GM18519 (cell line): Measurements from ENCODE around the gene GAMT.

Source experiments
- ATAC-seq: cut with Tn5 transposase; IDR thresholded peaks from one replicate; pipeline ENCODE4 v1.9.1; 2021; ENCODE audit warnings: mild to moderate bottlenecking, moderate library complexity; ENCODE audit not compliant: unreplicated experiment, low FRiP score

Gene GAMT

DNA sequence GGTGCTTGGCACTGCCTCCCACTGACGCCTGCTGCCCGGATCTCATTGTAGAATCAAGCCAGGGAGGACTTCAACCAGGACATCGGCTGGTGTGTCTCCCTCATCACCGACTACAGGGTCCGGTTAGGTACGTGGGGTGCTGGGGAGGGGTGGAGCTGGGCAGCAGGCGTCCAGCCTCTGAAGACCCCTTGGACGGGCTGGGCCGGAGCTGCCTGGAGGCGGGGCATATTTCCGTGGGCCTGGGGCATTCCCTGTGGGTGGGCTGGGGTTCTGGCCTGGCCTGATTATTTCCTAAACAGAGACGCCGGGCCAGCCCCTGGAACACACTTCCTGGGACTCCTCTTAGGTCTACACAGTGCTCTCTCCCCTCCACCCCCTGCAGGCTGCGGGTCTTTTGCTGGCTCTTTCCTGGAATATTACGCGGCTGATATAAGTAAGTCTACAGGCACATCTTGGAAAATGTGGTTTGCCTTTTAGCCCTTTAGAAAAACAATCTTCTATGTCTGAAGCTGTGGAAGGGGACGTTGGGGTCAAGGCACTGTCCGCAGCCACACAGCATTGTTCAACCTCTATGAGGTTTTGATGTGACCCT lies 32.0 kb downstream of the GAMT start:
- no peak for ATAC-seq

DNA sequence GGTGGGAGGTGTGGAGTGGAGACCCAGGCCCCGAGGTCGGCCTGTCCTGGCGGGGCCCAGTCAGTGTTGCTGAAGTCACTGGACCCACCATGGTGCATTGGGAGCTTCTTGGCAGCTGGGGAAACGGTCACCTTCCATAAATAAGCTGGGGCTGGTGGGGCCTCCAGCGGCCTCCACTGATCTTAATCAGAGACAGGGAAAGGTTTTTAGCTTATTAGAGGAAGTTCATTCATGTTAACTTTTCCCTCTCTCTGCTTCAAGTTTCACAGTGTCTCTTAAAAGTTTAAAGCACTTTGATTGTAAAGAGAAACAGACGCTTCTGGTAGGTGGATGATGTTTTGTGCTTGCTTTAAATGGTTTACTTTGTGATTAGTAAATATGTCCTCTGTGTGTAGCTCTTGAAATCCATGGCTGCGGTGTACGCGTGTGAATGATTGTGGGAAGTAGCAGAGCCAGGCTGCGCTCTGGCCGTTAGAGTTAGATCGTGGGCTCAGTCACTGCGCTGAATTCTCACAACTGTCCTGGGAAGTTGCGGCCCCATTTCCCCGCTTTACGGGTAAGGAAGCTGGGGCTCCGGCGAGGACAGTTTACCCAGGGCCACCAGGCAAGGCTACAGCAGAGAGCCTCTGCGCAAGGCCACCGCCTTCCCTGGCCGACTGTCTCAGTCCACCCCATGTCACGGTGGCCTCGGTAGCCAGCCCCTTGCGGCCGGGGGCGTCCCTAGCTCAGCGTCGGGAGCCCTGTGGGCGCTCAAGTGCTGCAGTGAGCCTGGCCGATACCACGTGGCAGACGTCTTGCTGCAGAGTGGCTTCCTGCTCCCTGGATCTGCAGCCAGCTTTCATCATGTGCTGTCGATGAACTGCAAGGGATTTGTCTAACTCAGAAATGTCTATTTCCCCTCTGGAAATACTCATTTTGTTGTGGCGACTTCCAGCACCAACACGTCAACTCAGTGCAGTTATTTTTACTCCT lies 34.2 kb downstream of the GAMT start:
- no peak for ATAC-seq

DNA sequence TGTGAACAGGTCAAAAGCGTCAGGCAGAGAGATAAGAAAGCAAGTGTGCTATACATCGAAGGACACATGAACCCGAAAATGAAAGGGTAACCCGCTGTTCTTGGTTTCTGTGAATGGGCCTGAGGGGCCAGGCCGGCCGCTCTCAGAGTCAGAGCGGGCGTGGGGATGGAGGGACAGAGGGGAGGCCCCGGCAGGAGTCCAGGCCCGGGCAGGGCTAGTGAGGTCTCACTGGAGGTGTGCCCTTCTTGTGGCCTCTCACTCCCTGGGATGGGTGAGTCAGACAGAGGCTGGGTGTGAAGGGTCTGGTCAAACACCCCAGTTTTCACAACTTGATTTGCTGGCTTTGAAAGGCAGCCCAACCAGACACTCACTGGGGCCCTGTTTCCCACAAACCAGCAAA lies 35.0 kb downstream of the GAMT start:
- ATAC-seq = no peak

DNA sequence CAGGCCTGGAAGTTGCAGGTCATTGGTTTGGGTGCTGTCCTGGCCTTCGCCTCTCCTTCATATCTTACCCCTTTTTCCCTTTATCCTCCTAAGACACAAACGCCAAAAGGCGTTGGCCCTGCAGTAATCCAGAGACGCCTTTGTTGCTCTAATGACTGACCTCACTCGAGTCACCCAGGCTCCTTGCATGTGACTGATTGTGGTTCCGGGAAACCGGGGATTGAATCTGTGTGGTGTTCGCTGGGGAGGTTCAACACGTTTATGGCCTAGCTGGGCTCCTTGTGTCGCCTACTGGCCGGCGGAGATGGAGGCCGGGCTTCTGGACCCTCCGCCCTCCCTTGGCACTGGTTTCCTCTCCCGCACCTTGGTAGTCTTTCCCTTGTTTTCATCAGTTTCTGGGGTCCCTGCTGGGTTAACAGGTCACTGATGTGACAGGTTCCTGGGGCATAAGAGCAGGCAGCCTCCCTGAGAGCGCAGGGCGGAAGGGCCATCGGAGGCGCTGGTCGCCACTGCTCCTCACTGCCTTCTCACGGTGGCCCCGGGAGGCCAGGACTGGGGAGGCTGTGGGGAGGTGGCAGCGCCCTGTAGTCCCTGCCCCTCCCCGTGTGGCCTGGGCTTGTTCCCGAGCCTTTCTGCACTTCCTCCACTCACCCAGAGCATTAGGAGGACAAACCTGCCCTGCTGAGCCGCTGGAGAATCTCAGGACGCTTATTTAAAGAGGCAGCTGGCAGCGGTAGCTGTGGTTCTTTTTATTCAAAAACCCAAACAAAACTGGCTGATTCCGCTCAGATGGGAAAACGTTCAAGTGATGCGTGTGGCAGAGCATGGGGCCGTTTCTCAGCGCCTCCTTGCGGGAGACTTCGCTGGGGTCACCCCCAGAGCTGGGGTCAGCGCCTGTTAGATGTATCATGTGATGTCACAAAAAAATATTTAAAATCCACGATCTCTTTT lies 35.7 kb downstream of the GAMT start:
- ATAC-seq = no peak

DNA sequence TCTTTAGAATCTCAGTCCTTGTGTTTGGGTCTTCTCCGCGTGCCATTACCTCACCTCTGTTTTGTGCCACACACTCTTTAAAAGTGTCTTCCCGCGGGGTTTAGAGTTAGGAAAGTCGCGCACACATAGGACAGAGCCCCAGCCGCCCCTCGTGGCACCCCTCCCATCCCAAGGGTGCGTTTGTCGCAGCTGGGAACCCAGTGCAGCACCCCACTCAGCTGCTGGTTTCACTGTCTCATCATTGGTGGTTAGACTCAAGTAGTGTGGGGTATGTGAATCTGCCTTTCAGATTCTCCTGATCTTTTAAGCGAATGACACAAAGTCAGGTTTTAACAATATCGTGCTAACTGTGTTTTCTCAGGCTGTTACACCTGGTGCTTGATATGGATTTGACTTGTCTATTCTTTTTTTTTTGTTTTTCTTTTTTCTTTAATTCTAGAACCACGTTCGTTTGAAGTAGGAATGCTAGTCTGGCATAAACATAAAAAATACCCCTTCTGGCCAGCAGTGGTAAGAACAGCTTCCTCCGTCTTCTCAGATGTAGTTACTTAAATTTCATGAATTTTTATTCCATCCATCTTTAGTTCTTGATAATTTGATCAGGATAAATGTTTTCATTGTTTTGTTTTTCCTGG lies 37.2 kb downstream of the GAMT start:
- ATAC-seq = no peak

DNA sequence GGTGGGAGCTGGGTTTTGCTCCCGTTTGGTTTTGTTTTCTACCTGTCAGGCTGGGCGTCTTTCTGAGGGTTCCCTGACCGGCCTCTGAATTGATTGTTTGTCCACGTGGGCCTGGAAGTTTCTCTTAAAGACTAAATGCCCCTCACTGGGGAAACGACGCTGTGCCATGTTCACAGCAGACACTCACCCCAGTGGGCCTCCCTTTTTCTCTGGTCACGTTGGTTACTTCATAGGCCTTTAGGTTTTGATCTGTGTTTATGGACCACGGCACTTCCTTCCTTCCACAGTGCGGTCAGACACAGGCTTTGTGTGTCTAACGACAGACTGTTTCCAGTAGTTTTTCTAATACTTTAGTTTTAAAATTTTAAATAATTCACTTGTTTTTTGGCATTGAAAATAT lies 37.7 kb downstream of the GAMT start:
- no peak for ATAC-seq

DNA sequence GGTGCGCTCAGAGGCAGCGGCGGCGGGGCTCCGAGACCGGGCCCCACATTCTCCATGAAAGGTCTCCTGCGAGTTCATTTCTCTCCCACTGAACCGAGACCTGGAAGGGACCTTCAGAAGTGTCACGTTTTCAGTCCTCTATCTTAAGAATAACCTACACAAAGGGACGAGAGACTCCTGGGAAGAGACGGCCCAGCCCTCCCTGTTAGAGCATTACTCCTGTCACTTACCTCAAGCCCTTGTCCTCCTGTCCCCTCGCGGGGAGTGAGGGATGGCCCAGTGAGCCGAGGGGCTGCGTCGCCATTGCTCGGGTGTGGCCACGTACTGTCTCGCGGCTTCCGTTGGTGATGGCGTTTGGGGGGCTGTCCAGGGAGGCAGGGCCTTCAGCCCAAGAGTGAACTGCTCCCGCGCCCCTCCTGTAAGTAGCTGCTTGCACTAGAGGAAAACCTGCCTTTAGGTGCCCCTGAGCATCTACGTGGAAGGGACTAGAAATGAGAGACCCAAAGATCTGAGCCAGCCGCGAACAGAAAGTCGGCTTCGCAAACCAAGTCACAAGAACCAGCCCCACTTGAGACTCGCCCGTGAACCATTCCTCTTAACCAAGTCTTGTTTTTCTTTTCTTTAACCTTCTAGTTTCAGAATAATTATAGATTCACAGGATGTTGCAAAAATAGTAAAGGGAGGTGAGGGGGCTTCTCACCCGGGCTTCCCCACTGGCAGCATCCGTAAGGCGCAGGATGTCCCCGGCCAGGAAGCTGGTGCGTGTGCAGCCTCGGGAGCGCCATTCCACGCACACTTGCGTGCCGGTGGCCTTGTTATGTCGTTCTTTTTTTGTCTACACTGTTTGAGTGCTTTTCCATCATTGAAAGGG lies 38.7 kb downstream of the GAMT start:
- ATAC-seq = no peak

DNA sequence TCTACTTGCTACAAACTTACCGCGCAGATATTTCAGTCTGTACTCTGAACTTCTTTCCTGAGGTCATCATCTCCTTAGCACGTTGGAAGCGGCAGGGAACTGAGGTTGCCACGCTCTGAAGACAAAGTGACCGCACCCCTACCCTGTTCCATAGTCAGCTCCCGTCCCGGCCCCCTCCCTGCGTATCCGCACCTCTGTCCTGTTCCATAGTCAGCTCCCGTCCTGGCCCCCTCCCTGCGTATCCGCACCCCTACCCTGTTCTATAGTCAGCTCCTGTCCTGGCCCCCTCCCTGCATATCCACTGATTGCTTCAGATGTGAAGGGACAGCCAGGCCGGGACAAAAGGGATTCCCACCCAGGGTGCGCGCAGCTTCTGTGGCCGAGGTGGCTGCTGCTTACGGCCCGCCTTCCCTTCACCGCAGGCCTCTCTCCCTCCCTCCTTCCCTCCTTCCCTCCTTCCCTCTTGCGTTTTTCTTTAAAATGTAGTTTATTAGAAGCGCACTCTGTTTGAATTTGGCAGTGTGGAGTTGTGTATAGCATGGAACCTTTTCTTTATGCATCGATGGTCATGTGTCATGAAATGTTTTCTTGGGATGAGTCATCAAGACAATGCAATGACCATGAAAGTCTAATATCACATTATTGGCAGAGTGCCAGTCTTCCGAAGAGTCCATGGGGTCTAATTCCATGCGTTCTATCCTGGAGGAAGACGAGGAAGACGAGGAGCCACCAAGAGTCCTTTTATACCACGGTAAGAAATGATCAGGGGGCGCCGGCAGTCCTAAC lies 39.5 kb downstream of the GAMT start:
- ATAC-seq = no peak

DNA sequence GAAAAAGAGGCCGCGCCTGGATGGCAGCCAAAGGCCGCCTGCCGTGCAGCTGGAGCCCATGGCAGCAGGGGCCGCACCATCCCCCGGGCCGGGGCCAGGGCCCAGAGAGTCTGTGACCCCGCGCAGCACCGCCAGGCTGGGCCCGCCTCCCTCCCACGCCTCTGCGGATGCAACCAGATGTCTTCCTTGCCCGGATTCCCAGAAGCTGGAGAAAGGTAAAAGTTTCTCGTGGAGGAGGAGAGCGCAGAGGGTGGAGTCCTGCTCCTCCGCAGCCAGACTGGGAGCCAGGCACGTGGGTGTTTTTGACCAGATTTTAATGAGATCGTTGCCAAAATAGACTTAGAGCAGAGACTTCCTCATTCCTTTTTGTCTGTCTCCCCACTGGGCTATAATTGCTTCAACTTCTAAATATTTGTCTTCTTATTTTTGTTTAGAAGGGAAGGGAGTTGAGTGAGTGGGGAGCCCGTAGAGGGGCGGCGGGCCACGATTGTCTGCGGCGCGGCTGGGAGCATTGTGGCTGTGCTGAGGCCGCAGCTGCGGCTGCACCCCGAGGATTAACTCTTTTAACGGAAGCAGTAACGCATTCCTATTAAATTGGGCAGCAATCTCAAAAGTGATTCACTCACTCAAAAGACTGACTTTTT lies 40.4 kb downstream of the GAMT start:
- ATAC-seq = no peak

DNA sequence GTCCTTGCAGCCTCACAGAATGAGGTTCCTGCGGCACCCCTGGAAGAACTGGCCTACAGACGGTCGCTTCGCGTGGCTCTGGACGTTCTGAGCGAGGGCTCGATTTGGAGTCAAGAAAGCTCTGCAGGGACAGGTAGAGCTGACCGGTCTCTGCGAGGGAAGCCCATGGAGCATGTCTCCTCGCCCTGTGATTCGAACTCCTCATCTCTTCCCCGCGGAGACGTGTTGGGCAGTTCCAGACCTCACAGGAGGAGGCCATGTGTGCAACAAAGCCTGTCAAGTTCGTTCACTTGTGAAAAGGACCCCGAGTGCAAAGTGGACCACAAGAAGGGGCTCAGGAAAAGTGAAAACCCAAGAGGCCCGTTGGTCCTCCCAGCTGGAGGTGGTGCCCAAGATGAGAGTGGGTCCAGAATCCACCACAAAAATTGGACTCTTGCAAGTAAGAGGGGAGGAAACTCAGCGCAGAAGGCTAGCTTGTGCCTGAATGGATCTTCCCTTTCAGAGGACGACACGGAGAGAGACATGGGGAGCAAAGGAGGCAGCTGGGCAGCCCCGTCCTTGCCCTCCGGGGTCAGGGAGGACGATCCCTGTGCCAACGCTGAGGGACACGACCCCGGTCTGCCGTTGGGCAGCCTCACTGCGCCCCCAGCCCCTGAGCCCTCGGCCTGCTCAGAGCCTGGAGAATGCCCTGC lies 41.1 kb downstream of the GAMT start:
- no peak for ATAC-seq

DNA sequence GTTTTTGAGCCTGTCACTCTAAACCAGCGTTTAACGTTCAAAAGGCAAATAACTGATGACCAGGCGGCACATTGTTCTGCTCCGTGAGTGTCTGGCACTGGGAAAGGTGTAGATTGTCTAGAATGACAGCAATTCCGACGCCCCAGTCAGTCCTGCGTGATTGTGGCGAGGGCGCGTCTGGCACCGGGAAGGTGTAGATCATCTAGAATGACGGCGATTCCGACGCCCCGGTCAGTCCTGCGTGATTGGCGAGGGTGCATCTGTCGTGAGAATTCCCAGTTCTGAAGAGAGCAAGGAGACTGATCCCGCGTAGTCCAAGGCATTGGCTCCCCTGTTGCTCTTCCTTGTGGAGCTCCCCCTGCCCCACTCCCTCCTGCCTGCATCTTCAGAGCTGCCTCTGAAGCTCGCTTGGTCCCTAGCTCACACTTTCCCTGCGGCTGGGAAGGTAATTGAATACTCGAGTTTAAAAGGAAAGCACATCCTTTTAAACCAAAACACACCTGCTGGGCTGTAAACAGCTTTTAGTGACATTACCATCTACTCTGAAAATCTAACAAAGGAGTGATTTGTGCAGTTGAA lies 43.7 kb downstream of the GAMT start:
- ATAC-seq = no peak

DNA sequence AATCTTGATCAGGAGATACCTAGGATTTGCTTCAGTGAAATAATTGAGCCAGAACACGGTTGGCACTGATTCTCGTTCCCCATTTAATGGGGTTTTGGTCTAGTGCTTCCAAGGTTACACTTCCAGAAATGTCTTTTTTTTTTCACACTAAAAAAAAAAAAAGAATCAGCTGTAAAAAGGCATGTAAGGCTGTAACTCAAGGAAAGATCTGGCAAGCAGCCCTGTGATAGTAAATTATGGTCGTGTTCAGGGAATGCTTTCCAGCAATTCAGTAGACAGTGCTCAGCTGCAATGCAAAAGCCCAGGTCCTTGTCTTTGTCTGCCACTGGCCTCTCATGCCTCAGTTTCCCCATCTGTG lies 44.9 kb downstream of the GAMT start:
- ATAC-seq = no peak

DNA sequence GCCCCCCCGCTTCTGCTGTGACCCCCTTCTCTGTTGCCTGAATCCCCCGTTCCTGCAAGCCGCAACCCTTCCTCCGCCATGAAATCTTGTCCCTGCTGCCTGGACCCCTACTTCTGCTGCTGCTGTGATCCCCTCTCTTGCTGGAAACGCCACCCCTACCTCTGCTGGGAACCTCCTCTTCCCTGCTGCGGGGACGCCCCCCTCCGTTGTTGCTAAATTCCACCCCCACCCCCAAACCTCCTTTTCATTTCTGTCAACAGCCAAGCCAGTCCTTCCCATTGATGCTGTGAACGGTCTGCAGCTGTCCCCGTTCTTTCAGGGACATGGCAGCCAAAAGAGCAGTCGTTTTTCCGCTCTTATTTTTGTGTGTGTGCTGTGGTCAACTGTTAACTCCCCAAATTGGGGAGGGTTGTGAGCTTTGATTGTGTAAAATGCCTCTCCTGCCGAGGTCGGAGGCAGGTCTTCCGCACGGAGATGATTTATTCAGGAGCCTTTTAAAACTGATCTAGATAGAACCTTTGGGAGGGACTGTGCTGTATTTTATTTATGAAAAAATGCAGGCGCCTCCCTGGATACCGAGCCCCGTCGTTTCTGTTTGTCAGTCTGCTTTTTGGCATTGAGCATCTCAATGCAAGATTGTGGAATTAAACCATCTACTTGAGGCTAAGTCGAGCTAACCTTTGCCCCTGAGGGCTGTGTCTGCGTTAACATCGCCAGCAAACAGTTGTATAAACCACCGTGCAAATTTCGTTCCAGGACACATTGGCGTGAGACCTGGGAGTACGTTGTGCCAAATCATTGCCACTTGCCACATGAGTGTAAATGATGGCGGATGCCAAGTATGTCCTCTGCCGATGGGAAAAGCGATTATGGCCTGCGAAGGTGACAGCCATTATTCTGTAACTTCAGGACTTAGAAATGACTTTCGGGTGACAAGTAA lies 45.5 kb downstream of the GAMT start:
- ATAC-seq = no peak

DNA sequence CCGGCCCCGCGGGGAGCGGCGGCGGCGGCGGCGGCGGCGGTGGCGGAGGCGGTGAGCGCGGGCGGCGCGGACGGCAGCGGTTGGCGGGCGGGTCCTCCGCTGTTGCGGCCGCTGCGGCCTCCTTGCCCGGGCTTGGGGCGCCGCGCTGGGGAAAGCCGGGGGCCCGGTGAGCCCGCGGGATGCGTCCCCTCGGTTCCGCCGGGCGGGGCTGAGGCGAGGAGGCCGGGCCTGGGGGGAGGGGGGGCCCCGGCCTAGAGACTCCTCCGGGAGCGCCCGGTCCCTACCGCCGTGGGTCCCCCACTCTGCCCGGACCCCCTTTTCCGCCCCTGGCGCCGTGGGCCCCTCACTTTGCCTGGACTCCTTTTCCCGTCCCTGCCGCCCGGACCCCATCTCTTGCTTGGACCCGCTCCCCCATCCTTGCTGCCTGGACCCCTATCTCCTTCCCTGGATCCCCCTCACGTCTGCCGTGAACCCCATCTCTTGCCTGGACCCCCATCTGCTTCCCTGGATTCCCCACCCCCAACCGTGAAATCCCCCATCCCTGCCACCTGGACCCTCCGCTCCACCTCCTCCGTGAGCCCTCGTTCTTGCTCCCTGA lies 46.3 kb downstream of the GAMT start:
- no peak for ATAC-seq

DNA sequence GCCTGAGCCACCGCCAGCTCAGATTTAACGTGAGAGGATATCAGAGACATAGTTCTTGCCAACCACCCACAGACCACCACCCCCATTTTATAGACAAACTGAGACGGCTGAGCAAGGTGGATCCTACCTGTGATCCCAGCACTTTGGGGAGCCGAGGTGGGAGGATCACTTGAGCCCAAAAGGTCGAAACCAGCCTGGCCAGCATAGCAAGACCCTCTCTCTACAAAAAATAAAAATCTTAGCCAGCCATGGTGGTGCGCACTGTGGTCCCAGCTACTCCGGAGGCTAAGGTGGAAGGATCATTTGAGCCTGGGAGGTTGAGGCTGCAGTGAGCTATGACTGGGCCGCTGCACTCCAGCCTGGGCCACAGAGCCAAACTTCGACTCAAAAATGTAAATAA lies 48.2 kb downstream of the GAMT start:
- no peak for ATAC-seq

DNA sequence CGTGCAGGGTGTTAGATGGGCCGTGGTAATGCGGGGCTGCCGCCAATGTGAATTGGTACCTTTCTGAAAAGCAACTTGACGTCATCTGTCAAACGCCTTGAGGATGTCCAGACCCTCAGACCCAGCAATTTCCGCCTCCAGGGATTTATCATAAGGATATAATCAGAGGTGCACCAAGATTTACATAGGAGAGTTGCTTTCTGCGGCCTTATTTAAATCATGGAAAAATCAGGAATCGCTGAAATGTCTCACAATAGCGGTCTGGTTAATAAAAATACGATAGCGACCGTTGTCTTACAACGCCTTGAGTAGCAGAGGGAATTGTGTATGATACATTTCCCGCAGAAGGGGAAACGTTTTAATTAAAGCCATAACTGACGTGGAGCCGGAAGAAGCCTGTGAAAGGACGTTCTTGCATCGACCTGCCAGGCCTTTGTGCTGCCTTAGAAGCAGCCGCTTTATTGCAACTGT lies 49.9 kb downstream of the GAMT start:
- no peak for ATAC-seq
